ENCODE measurements around the gene TRIM44.
"Not testable (repeated sequence)": the region's sequence is repeated elsewhere in the genome, so short reads cannot be mapped to it uniquely, and the experiment has no call there.

Gene TRIM44

GRCh38 chr11:35675901-35676610 is 13.5 kb downstream of the TRIM44 start:
- DNase-seq: no peak

GRCh38 chr11:35676611-35676965 is 14.0 kb downstream of the TRIM44 start:
- DNase-seq: no peak

- no peak for DNase-seq
Measured at GRCh38 chr11:35677904-35678303, 15.3 kb downstream of the TRIM44 start.

- no peak for DNase-seq
Measured at GRCh38 chr11:35678471-35678870, 15.9 kb downstream of the TRIM44 start.

- DNase-seq: no peak
Measured at GRCh38 chr11:35678975-35679374, 16.4 kb downstream of the TRIM44 start.

GRCh38 chr11:35680506-35680905 is 17.9 kb downstream of the TRIM44 start:
- DNase-seq: no peak

- no peak for DNase-seq
Measured at GRCh38 chr11:35681163-35681767, 18.7 kb downstream of the TRIM44 start.

GRCh38 chr11:35682230-35683173 is 19.9 kb downstream of the TRIM44 start:
- DNase-seq: no peak

GRCh38 chr11:35683728-35684339 is 21.3 kb downstream of the TRIM44 start:
- DNase-seq: no peak

- DNase-seq: no peak
Measured at GRCh38 chr11:35688023-35688422, 25.4 kb downstream of the TRIM44 start.

GRCh38 chr11:35689081-35689996 is 26.8 kb downstream of the TRIM44 start:
- no peak for DNase-seq

- DNase-seq: no peak
Measured at GRCh38 chr11:35702126-35702525, 39.6 kb downstream of the TRIM44 start.

- no peak for DNase-seq
Measured at GRCh38 chr11:35709376-35709775, 46.8 kb downstream of the TRIM44 start.

GRCh38 chr11:35711173-35711910 is 48.8 kb downstream of the TRIM44 start:
- DNase-seq: no peak

GRCh38 chr11:35711924-35712323 is 49.3 kb downstream of the TRIM44 start:
- no peak for DNase-seq

GRCh38 chr11:35712533-35712932 is 50.0 kb downstream of the TRIM44 start:
- DNase-seq: no peak

- DNase-seq: no peak
Measured at GRCh38 chr11:35714882-35715627, 52.5 kb downstream of the TRIM44 start.

- not testable (repeated sequence) for DNase-seq
Measured at GRCh38 chr11:35715677-35716076, 53.1 kb downstream of the TRIM44 start.

- DNase-seq: no peak
Measured at GRCh38 chr11:35717043-35717442, 54.5 kb downstream of the TRIM44 start.

- no peak for DNase-seq
Measured at GRCh38 chr11:35717520-35717919, 54.9 kb downstream of the TRIM44 start.
